ENCODE data around the gene NKAIN1.

DNA sequence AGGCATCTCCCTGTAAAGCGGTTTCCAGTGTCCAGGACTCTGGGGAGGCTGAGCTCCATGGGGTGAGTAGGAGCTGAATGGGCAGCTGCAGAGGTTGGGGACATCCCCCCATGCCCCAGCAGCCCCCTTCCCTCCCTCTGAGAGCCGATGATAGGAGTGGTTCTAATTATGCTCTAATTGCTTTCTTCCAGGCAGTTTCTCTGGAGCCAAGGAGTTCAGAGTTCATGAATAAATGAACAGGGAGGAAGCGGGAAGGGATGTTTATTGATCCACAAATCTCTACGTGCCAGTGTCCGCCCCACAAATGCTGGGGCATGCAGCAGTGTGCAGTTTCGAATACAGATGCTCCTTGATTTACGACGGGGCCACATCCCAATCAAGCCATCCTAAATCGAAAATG lies 15.6 kb downstream of the NKAIN1 start:
- TF ChIP-seq, protein P1, sequence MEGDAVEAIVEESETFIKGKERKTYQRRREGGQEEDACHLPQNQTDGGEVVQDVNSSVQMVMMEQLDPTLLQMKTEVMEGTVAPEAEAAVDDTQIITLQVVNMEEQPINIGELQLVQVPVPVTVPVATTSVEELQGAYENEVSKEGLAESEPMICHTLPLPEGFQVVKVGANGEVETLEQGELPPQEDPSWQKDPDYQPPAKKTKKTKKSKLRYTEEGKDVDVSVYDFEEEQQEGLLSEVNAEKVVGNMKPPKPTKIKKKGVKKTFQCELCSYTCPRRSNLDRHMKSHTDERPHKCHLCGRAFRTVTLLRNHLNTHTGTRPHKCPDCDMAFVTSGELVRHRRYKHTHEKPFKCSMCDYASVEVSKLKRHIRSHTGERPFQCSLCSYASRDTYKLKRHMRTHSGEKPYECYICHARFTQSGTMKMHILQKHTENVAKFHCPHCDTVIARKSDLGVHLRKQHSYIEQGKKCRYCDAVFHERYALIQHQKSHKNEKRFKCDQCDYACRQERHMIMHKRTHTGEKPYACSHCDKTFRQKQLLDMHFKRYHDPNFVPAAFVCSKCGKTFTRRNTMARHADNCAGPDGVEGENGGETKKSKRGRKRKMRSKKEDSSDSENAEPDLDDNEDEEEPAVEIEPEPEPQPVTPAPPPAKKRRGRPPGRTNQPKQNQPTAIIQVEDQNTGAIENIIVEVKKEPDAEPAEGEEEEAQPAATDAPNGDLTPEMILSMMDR (IDR thresholded peaks at IDR 0.05) = no peak
- TF ChIP-seq POLR2AphosphoS5 (IDR thresholded peaks at IDR 0.05; ENCODE audit: low read depth, low read length) (no peak), SIN3A (IDR thresholded peaks at IDR 0.05; ENCODE audit: borderline replicate concordance, insufficient read depth, low read depth, low read length) (no peak)
- TF ChIP-seq, protein P2, sequence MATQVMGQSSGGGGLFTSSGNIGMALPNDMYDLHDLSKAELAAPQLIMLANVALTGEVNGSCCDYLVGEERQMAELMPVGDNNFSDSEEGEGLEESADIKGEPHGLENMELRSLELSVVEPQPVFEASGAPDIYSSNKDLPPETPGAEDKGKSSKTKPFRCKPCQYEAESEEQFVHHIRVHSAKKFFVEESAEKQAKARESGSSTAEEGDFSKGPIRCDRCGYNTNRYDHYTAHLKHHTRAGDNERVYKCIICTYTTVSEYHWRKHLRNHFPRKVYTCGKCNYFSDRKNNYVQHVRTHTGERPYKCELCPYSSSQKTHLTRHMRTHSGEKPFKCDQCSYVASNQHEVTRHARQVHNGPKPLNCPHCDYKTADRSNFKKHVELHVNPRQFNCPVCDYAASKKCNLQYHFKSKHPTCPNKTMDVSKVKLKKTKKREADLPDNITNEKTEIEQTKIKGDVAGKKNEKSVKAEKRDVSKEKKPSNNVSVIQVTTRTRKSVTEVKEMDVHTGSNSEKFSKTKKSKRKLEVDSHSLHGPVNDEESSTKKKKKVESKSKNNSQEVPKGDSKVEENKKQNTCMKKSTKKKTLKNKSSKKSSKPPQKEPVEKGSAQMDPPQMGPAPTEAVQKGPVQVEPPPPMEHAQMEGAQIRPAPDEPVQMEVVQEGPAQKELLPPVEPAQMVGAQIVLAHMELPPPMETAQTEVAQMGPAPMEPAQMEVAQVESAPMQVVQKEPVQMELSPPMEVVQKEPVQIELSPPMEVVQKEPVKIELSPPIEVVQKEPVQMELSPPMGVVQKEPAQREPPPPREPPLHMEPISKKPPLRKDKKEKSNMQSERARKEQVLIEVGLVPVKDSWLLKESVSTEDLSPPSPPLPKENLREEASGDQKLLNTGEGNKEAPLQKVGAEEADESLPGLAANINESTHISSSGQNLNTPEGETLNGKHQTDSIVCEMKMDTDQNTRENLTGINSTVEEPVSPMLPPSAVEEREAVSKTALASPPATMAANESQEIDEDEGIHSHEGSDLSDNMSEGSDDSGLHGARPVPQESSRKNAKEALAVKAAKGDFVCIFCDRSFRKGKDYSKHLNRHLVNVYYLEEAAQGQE (IDR thresholded peaks at IDR 0.05; ENCODE audit: insufficient read depth in 1 of 2, low read depth in 2 of 2, low read length in 1 of 2) = no peak
